Stomach smooth muscle (tissue), 2 donors: Measurements from ENCODE around the gene PIMREG.

Experiments used
- H3K27ac ChIP-seq: one replicate; pipeline ENCODE4 v1.7.0; 2013; ENCODE audit warnings: mild to moderate bottlenecking, low read length, inconsistent platforms
- H3K27me3 ChIP-seq, 2 donors: one replicate each; pipeline ENCODE4 v1.7.0; 2013; ENCODE audit warnings: low read length in 2 of 2; ENCODE audit not compliant: insufficient read depth in 2 of 2, control insufficient read depth in 1 of 2
- H3K36me3 ChIP-seq, 2 donors: one replicate each; pipeline ENCODE4 v1.7.0; 2013; ENCODE audit warnings: low read length in 2 of 2; ENCODE audit not compliant: control insufficient read depth in 2 of 2, insufficient read depth in 2 of 2
- H3K4me1 ChIP-seq: one replicate; pipeline ENCODE4 v1.7.0; 2013; ENCODE audit warnings: low read length; ENCODE audit not compliant: control insufficient read depth, insufficient read depth
- H3K4me3 ChIP-seq, 2 donors: one replicate each; pipeline ENCODE4 v1.7.0; 2013; ENCODE audit warnings: low read length in 2 of 2
- H3K9ac ChIP-seq, 2 donors: one replicate each; pipeline ENCODE4 v1.7.0; 2013; ENCODE audit warnings: low read length in 2 of 2, mild to moderate bottlenecking in 1 of 2
- H3K9me3 ChIP-seq, 2 donors: one replicate each; pipeline ENCODE4 v1.7.0; 2013; ENCODE audit warnings: low read length in 2 of 2; ENCODE audit not compliant: control insufficient read depth in 2 of 2
- donor health status: healthy.
- donor health status: Pancreatic carcinoma.

Gene PIMREG

DNA sequence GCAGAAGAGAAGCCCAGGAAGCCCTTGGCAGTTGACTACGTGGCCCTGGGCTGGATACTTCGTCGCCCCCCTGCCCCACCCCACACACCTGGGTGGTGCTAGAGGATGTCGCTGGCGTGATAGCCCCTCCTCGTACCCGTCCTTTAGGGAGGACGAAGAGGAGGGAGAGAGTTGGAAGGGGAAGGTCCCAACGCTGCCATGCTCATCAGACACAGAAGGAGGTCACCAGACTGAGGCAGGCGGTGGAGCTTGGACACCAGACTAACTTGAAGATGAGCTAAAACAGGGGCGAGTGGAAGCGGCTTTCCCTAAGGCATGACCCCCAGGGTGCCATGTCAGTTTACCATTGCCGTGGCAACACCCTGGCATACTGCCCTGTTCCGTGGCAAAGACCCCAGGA is 20.3 kb upstream of the PIMREG start:
- H3K27me3 ChIP-seq, result peaks cover 6 to 15% of the 10 kb centered on the region in 2 donors

GRCh38 chr17:6425407-6425806 is 18.8 kb upstream of the PIMREG start:
- Histone ChIP-seq H3K27me3 (peaks cover 4 to 11% of the 10 kb centered on the region in 2 donors), H3K27ac (no peak overlapping the region), H3K9me3 (no peaks in the 10 kb centered on the region), H3K9ac (no peak overlapping the region), H3K36me3 (no peaks in the 10 kb centered on the region), H3K4me1 (no peaks in the 10 kb centered on the region), H3K4me3 (no peak overlapping the region)

More for the DNA sequence above, 20.3 kb upstream of the PIMREG start:
- H3K9ac ChIP-seq, result no peak overlapping the region
- H3K27ac ChIP-seq, result no peak overlapping the region
- H3K4me1 ChIP-seq, result no peaks in the 10 kb centered on the region
- no peaks in the 10 kb centered on the region for H3K9me3 ChIP-seq
- H3K4me3 ChIP-seq, result no peak overlapping the region
- H3K36me3 ChIP-seq, result no peaks in the 10 kb centered on the region

DNA sequence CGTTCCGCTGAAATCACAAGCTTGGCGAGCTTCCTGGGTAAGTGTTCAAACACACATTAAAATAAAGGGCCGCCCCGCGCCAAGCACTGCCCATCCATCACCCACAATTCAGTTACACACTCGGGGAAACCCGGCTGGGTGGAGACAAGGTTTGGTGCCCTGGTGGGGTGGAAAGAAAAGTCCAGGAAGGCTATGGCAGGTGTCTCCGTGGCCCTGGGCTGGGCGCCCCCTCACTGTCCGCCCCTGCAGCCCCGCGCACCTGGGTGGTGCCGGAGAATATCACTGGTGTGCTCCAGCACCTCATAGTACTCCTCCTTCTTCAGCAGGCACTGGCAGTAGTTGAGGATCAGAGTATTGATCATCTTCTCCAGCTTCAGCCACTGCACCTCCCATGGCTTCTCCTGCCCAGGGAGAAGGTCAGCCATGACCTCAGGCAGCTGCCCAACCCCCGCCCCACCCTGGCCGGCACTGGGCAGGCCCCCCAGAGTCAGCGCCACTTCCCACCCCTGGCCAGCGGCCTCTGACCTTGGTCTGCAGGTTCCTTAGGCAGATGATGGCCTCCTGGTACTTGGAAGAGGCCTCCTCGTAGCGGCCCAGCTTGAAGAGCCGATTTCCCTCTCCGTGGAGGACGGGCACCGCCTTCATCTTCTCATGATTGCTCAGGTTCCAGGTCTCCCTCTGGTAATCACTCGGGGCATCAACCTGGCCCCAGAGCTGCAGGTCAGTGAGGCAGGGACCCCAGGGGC is 17.7 kb upstream of the PIMREG start:
- Histone ChIP-seq H3K9me3 (peaks cover 0 to 2% of the 10 kb centered on the region in 2 donors), H3K36me3 (no peaks in the 10 kb centered on the region), H3K4me1 (no peaks in the 10 kb centered on the region), H3K27ac (no peak overlapping the region), H3K27me3 (peaks cover 4 to 5% of the 10 kb centered on the region in 2 donors), H3K9ac (no peak overlapping the region), H3K4me3 (no peak overlapping the region)

DNA sequence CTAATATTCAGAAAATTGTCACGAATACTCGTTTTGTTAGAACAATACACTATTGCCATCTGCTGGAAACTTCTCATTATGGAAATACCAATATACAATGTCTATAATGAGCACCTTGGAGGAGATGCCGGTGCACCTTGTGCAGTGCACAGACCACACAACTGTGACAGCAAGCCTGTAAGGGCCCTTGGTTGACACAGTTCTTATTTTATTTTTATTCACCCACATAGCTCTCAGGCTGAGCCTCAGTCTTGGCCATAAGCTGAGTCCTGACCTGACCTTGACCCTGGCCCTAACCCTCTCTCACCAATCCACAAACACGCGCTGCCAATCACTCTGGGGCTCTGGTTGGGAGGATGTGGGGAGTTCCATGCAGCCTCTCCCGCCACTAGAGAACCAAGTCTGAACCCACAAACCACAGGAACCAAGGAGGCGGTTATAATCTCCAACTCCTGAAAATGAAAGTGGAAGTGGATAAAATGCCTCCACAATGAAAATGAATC is 16.9 kb upstream of the PIMREG start:
- H3K9ac ChIP-seq, result no peak overlapping the region
- no peak overlapping the region for H3K4me3 ChIP-seq
- no peaks in the 10 kb centered on the region for H3K4me1 ChIP-seq
- peaks cover 2 to 5% of the 10 kb centered on the region in 2 donors for H3K27me3 ChIP-seq
- H3K27ac ChIP-seq, result no peak overlapping the region
- H3K9me3 ChIP-seq, result peaks cover 0 to 2% of the 10 kb centered on the region in 2 donors
- H3K36me3 ChIP-seq, result no peaks in the 10 kb centered on the region

GRCh38 chr17:6428207-6428965 is 15.9 kb upstream of the PIMREG start:
- Histone ChIP-seq H3K36me3 (no peaks in the 10 kb centered on the region), H3K4me3 (no peak overlapping the region), H3K9ac (no peak overlapping the region), H3K4me1 (no peaks in the 10 kb centered on the region), H3K27ac (no peak overlapping the region), H3K9me3 (peaks cover 0 to 2% of the 10 kb centered on the region in 2 donors), H3K27me3 (peaks cover 0 to 5% of the 10 kb centered on the region in 2 donors)

DNA sequence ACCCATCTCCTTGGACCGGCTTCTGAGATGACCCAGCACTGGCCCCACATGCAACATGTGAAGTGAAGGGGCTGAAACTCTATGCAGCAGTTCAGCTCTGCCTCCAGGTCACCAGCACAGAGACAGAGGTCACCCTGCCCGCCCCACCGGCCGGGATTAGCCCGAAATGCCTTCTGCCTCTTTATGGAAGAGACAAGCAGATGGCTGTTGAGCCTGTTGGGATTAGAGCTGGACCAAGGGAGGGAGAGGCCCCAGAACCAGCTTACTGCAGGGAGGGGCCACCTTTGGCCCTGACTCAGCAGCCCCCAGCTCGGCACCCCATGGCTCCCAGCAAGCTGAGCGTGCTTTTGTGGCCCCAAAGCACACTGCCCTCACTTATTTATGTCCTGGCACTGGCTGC is 15.0 kb upstream of the PIMREG start:
- no peak overlapping the region for H3K27ac ChIP-seq
- H3K9ac ChIP-seq, result no peak overlapping the region
- H3K4me3 ChIP-seq, result no peak overlapping the region
- peaks cover 0 to 2% of the 10 kb centered on the region in 2 donors for H3K9me3 ChIP-seq
- peaks cover 0 to 5% of the 10 kb centered on the region in 2 donors for H3K27me3 ChIP-seq
- H3K4me1 ChIP-seq, result no peaks in the 10 kb centered on the region
- H3K36me3 ChIP-seq, result no peaks in the 10 kb centered on the region

- Histone ChIP-seq H3K36me3 (no peaks in the 10 kb centered on the region), H3K27me3 (peaks cover 2 to 5% of the 10 kb centered on the region in 2 donors), H3K9me3 (peaks cover 0 to 2% of the 10 kb centered on the region in 2 donors), H3K9ac (no peak overlapping the region), H3K4me1 (no peaks in the 10 kb centered on the region), H3K27ac (no peak overlapping the region), H3K4me3 (no peak overlapping the region)
These were observed 13.5 kb upstream of the PIMREG start for GRCh38 chr17:6430769-6431168.

- H3K27ac ChIP-seq, result no peak within 1 kb of the TSS
- no peak within 1 kb of the TSS for H3K9ac ChIP-seq
- no peak within 1 kb of the TSS for H3K4me3 ChIP-seq
- H3K27me3 ChIP-seq, result peaks cover 8 to 10% of the 10 kb centered on the region in 2 donors
- H3K4me1 ChIP-seq, result peaks cover 2% of the 10 kb centered on the region
- H3K9me3 ChIP-seq, result peaks cover 0 to 2% of the 10 kb centered on the region in 2 donors
- no peaks in the 10 kb centered on the region for H3K36me3 ChIP-seq
These were observed 9.2 kb upstream of the PIMREG start, which contains the start of gene AIPL1 for GRCh38 chr17:6435051-6435450. AIPL1 (minus strand) TSS chr17:6435121; CDS start chr17:6435104, 17 bp downstream.

- Histone ChIP-seq H3K9ac (no peak overlapping the region), H3K4me1 (peaks cover 2% of the 10 kb centered on the region), H3K27ac (no peak overlapping the region), H3K4me3 (no peak overlapping the region), H3K9me3 (no peaks in the 10 kb centered on the region), H3K27me3 (peaks cover 8 to 9% of the 10 kb centered on the region in 2 donors), H3K36me3 (no peaks in the 10 kb centered on the region)
These were observed 8.3 kb upstream of the PIMREG start for GRCh38 chr17:6435968-6436367.

GRCh38 chr17:6437466-6437865 is 6.8 kb upstream of the PIMREG start:
- H3K4me3 ChIP-seq, result no peak overlapping the region
- peaks cover 8 to 9% of the 10 kb centered on the region in 2 donors for H3K27me3 ChIP-seq
- no peaks in the 10 kb centered on the region for H3K9me3 ChIP-seq
- H3K9ac ChIP-seq, result no peak overlapping the region
- H3K4me1 ChIP-seq, result peaks cover 2% of the 10 kb centered on the region
- no peak overlapping the region for H3K27ac ChIP-seq
- no peaks in the 10 kb centered on the region for H3K36me3 ChIP-seq
